Adipocyte (in vitro differentiated cells): ENCODE data around the gene COA6.
"Not testable (repeated sequence)": the region's sequence is repeated elsewhere in the genome, so short reads cannot be mapped to it uniquely, and the experiment has no call there.

Experiments
- DNase-seq: peaks from one replicate; pipeline ENCODE4 v3.0.0-alpha.2; 2015; ENCODE audit warnings: low read depth
- H3K27me3 ChIP-seq: replicated peaks from 2 replicates; pipeline ENCODE4 v1.7.0; 2013; ENCODE audit warnings: mild to moderate bottlenecking, low read length, moderate library complexity; ENCODE audit not compliant: control insufficient read depth, insufficient read depth
- H3K36me3 ChIP-seq: 2 replicates; pipeline ENCODE4 v1.7.0; 2013; ENCODE audit warnings: low read length, mild to moderate bottlenecking, moderate library complexity; ENCODE audit not compliant: control insufficient read depth, insufficient read depth, severe bottlenecking
- H3K4me1 ChIP-seq: 2 replicates; pipeline ENCODE4 v1.7.0; 2013; ENCODE audit warnings: mild to moderate bottlenecking, low read length, moderate library complexity; ENCODE audit not compliant: control insufficient read depth, insufficient read depth
- H3K4me3 ChIP-seq: 2 replicates; pipeline ENCODE4 v1.7.0; 2013; ENCODE audit warnings: mild to moderate bottlenecking, low read length, moderate library complexity
- H3K9ac ChIP-seq: 2 replicates; pipeline ENCODE4 v1.7.0; 2013; ENCODE audit warnings: mild to moderate bottlenecking, low read length, moderate library complexity
- H3K9me3 ChIP-seq: 2 replicates; pipeline ENCODE4 v1.7.0; 2013; ENCODE audit warnings: mild to moderate bottlenecking, low read length, moderate library complexity; ENCODE audit not compliant: control insufficient read depth

COA6 gene

GRCh38 chr1:234397732-234398131 lies 24.5 kb downstream of the COA6 start:
- H3K4me3 ChIP-seq = no peak overlapping the region
- peaks cover 8% of the 10 kb centered on the region for H3K36me3 ChIP-seq
- peaks cover 14% of the 10 kb centered on the region for H3K4me1 ChIP-seq
- H3K9me3 ChIP-seq = no peaks in the 10 kb centered on the region
- H3K9ac ChIP-seq = no peak overlapping the region
- no peaks in the 10 kb centered on the region for H3K27me3 ChIP-seq
- no peak for DNase-seq

- Histone ChIP-seq H3K36me3 (no peaks in the 10 kb centered on the region), H3K4me1 (peaks cover 20% of the 10 kb centered on the region), H3K9me3 (no peaks in the 10 kb centered on the region), H3K27me3 (no peaks in the 10 kb centered on the region), H3K4me3 (peak overlapping the region; percentile 49), H3K9ac (no peak overlapping the region)
- DNase-seq = no peak
Measured at GRCh38 chr1:234398849-234399381, 25.7 kb downstream of the COA6 start.

DNA sequence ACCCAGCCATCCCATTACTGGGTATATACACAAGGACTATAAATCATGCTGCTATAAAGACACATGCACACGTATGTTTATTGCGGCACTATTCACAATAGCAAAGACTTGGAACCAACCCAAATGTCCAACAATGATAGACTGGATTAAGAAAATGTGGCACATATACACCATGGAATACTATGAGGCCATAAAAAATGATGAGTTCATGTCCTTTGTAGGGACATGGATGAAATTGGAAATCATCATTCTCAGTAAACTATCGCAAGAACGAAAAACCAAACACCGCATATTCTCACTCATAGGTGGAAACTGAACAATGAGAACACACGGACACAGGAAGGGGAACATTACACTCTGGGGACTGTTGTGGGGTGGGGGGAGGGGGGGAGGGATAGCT lies 26.3 kb downstream of the COA6 start:
- not testable (repeated sequence) for H3K9ac ChIP-seq, DNase-seq, H3K27me3 ChIP-seq, H3K9me3 ChIP-seq, H3K36me3 ChIP-seq, H3K4me3 ChIP-seq
- peaks cover 20% of the 10 kb centered on the region for H3K4me1 ChIP-seq

DNA sequence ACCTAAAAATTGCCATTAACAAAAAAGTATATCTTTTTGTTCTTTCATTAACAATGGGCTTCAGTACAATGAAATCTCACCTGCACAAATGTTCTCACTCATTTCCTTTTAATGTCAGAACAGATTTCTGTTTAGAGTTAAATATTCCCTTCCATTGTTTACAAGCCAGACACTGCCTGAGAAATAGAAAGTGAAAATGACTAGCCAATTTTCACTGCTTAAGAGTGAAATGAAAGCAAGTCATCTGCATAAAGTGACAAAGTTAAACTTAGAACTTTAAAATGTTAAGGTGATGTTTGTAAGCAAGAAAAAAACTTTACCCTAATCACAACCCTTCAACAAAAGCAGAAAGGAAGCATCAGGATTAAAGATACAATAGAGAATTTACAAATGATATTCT lies 27.5 kb downstream of the COA6 start:
- peak overlapping the region; percentile 62 for H3K4me3 ChIP-seq
- H3K27me3 ChIP-seq = no peaks in the 10 kb centered on the region
- peak overlapping the region; percentile 25 for H3K9ac ChIP-seq
- no peaks in the 10 kb centered on the region for H3K9me3 ChIP-seq
- peaks cover 20% of the 10 kb centered on the region for H3K4me1 ChIP-seq
- DNase-seq = peak; percentile 3
- peaks cover 4% of the 10 kb centered on the region for H3K36me3 ChIP-seq

DNA sequence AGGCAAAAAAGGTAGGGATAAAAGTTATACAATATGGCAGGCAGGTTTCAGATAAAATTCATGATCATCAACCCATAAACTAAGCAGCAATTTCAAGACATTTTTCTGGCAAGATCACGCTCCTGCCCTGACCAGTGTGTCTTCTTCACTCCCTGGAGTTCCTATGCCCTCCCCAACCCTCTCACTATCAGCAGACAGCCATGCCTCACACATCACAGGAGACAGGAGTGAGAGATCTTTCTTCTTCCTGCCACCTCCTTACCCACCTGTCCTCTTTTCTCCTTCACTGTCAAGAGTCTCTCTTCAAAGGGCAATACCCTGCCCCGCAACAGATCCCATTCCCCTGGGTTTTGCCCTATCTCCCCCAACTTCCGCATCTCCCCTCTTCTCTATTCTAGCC lies 28.4 kb downstream of the COA6 start:
- no peaks in the 10 kb centered on the region for H3K9me3 ChIP-seq
- DNase-seq = no peak
- no peaks in the 10 kb centered on the region for H3K27me3 ChIP-seq
- peaks cover 4% of the 10 kb centered on the region for H3K36me3 ChIP-seq
- no peak overlapping the region for H3K9ac ChIP-seq
- H3K4me3 ChIP-seq = no peak overlapping the region
- peaks cover 20% of the 10 kb centered on the region for H3K4me1 ChIP-seq

DNA sequence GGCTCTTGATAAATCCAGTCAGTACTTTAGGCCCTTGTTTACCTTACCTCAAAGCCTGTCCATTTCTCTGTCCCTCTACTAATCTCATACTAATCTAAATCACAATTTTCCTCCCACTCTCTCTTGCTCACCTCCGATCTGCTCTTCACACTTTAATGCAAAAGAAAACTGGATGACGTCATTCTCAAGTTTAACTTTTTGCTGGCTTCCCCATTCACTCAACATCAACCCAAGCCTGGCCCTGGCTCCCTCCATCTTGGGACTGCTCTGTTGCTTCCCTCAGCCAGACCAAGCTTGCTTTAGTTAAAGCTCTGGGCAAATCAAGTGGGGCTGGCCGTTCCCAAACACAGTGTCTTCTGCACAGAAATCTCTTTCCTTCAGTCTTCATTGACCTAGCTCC lies 29.7 kb downstream of the COA6 start:
- Histone ChIP-seq H3K9me3 (no peaks in the 10 kb centered on the region), H3K36me3 (peaks cover 4% of the 10 kb centered on the region), H3K4me1 (peaks cover 20% of the 10 kb centered on the region), H3K9ac (no peak overlapping the region), H3K4me3 (no peak overlapping the region), H3K27me3 (no peaks in the 10 kb centered on the region)
- DNase-seq = no peak

- Histone ChIP-seq H3K4me3 (no peak overlapping the region), H3K9me3 (no peaks in the 10 kb centered on the region), H3K27me3 (no peaks in the 10 kb centered on the region), H3K36me3 (peaks cover 14% of the 10 kb centered on the region), H3K4me1 (peaks cover 15% of the 10 kb centered on the region), H3K9ac (no peak overlapping the region)
- DNase-seq = no peak
Measured at GRCh38 chr1:234405676-234406075, 32.4 kb downstream of the COA6 start.

GRCh38 chr1:234406871-234407270 lies 33.6 kb downstream of the COA6 start:
- Histone ChIP-seq H3K27me3 (no peaks in the 10 kb centered on the region), H3K36me3 (peaks cover 14% of the 10 kb centered on the region), H3K9me3 (no peaks in the 10 kb centered on the region), H3K9ac (no peak overlapping the region), H3K4me3 (no peak overlapping the region), H3K4me1 (peaks cover 6% of the 10 kb centered on the region)
- no peak for DNase-seq

- Histone ChIP-seq H3K27me3 (no peaks in the 10 kb centered on the region), H3K36me3 (peaks cover 20% of the 10 kb centered on the region), H3K4me3 (no peak overlapping the region), H3K9me3 (no peaks in the 10 kb centered on the region), H3K9ac (no peak overlapping the region), H3K4me1 (no peaks in the 10 kb centered on the region)
- DNase-seq = no peak
Measured at GRCh38 chr1:234408757-234409156, 35.5 kb downstream of the COA6 start.

DNA sequence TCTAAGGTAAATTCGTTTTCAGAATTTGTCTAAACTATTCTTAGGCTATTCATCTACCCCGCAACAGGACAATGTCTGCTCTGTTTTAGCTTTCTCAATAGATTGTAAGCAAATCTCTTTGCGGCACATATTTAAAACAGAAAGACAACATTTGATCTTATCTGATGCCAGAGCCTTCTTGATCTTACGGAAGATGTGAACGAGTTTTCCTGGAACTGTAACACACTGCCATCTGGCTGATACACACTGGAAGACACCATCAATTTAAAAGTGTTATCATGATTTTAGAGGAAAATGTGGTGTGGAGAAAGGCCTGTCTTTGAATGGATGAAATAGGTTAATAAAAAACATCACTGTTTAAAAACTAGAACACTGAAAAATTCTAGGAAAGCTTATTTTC lies 36.1 kb downstream of the COA6 start:
- Histone ChIP-seq H3K9me3 (no peaks in the 10 kb centered on the region), H3K27me3 (no peaks in the 10 kb centered on the region), H3K4me1 (no peaks in the 10 kb centered on the region), H3K4me3 (no peak overlapping the region), H3K36me3 (peaks cover 21% of the 10 kb centered on the region), H3K9ac (no peak overlapping the region)
- DNase-seq = no peak

DNA sequence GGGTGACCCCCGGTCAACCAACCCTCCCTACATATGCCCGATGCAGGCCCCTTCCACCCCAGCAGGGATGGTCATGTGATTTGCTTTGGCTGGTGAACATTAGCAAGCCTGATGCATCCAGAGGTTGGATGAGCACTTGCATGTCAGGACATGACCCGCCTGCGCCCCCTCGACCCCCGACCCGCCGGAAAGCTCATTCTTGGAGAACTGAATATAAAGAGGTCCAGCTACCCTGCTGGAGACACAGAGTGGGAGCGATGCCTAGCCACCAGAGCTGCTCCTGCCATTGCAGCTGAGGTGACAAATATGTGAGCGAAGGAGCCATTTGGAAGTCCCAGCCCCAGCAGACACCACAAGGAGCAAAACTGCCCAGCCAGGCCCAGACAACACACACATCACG lies 39.6 kb downstream of the COA6 start:
- no peak for DNase-seq
- no peaks in the 10 kb centered on the region for H3K27me3 ChIP-seq
- H3K9ac ChIP-seq = no peak overlapping the region
- H3K36me3 ChIP-seq = peaks cover 28% of the 10 kb centered on the region
- no peaks in the 10 kb centered on the region for H3K9me3 ChIP-seq
- no peaks in the 10 kb centered on the region for H3K4me1 ChIP-seq
- H3K4me3 ChIP-seq = no peak overlapping the region

DNA sequence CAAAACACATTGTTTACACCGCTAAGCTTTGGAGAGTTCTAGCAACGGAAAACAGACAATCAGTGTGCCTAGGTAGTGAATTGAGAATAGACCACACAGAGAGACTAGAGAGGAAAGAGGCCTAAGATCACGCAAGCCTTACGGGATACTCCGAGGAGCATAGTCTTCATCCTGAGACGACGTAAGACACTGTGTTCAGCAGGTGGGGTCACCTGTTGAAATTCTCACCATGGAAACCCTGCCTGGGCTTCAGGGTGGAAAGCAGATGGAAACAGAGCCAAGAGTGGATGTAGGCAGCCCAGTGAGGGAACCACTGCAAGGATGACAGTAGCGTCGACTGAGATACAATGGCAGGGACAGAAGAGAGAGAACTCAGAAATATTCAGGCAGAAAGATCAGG lies 40.2 kb downstream of the COA6 start:
- Histone ChIP-seq H3K9ac (no peak overlapping the region), H3K36me3 (peaks cover 30% of the 10 kb centered on the region), H3K4me3 (no peak overlapping the region), H3K27me3 (no peaks in the 10 kb centered on the region), H3K9me3 (no peaks in the 10 kb centered on the region), H3K4me1 (no peaks in the 10 kb centered on the region)
- no peak for DNase-seq
